ENCODE results near the gene MLLT3.

The MLLT3 gene

DNA sequence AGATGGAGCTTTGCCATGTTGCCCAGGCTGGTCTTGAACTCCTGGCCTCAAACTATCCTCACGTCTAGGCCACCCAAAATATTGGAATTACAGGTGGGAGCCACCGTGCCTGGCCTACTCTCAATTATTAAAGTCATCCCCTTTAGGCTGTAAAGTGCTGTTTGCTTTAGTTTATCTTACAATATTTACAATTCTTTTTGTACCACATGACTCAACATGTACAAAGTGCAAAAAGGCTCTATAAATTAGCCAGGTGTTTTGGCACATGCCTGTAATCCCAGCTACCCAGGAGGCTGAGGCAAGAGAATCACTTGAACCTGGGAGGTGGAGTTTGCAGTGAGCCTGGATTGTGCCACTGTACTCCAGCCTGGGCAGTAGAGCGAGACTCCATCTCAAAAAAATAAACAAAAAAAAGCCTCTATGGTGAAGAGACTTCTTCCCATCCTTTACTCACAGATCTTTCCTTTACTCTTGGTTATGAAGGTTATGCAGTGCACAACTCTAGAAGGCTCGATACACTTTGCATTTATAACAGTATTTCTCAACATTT is 28.5 kb upstream of the MLLT3 start:
- 100% methylated on average over 1 of the region's 4 CpGs for WGBS, 2 experiments (ENCODE audit: insufficient coverage in 2 of 2)
- no peaks in the 10 kb centered on the region for H3K9me3 ChIP-seq (ENCODE audit: control insufficient read depth, low read length)
- no peaks in the 10 kb centered on the region for H3K36me3 ChIP-seq (ENCODE audit: control insufficient read depth, insufficient read depth, low read length)
- no peak overlapping the region for H3K4me3 ChIP-seq (ENCODE audit: extremely low read depth, insufficient read depth, low read length, poor library complexity, severe bottlenecking)
- H3K27ac ChIP-seq (ENCODE audit: low read depth, low read length, severe bottlenecking): no peak overlapping the region
- H3K4me1 ChIP-seq (ENCODE audit: control insufficient read depth, insufficient read depth, low read length, poor library complexity, severe bottlenecking): no peaks in the 10 kb centered on the region

DNA sequence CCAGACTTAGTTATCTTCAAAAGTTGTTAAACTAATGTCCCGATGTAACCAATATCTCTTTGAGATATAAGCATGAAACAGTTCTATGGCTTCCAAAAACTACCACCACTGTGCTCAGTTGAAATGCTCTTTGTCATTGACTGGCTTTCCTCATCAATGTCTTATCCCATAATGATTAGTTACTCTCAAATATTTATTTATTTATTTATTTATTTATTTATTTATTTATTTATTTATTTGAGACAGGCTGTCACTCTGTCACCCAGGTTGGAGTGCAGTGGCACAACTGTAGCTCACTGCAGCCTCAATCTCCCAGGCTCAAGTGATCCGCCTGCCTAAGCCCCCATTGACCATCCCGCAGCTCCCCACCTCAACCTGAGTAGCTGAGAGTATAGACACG is 28.0 kb upstream of the MLLT3 start:
- no peaks in the 10 kb centered on the region for H3K36me3 ChIP-seq (ENCODE audit: control insufficient read depth, insufficient read depth, low read length)
- 93 to 95% methylated on average over 2 of the region's 4 CpGs for WGBS, 2 experiments (ENCODE audit: insufficient coverage in 2 of 2)

DNA sequence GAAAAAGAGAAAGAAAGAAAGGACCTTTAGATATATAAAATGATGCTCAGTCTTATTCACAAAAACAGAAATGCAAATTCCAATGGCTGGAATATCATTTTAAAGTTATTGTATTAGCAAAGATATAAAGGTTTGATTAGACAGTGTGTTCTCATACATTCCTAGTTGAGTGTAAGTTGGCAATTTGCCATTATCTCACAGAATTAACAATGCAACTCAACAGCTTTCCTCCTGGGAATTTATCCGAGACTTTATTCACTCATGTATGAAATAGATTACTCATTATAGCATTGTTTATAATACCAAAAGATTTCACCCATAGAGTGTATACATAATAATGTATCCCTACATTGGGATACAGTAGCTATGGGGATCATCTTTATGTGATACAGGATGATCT is 27.1 kb upstream of the MLLT3 start:
- no peak overlapping the region for H3K27ac ChIP-seq (ENCODE audit: low read depth, low read length, severe bottlenecking)
- H3K9me3 ChIP-seq (ENCODE audit: control insufficient read depth, low read length): no peaks in the 10 kb centered on the region
- no CpG with 5 or more reads among the region's 1 CpG for WGBS, 2 experiments (ENCODE audit: insufficient coverage in 2 of 2)
- no peak overlapping the region for H3K4me3 ChIP-seq (ENCODE audit: extremely low read depth, insufficient read depth, low read length, poor library complexity, severe bottlenecking)
- no peaks in the 10 kb centered on the region for H3K36me3 ChIP-seq (ENCODE audit: control insufficient read depth, insufficient read depth, low read length)
- H3K4me1 ChIP-seq (ENCODE audit: control insufficient read depth, insufficient read depth, low read length, poor library complexity, severe bottlenecking): no peaks in the 10 kb centered on the region

More for the DNA sequence above, 28.0 kb upstream of the MLLT3 start:
- H3K4me3 ChIP-seq (ENCODE audit: extremely low read depth, insufficient read depth, low read length, poor library complexity, severe bottlenecking): no peak overlapping the region
- H3K4me1 ChIP-seq (ENCODE audit: control insufficient read depth, insufficient read depth, low read length, poor library complexity, severe bottlenecking): no peaks in the 10 kb centered on the region
- H3K27ac ChIP-seq (ENCODE audit: low read depth, low read length, severe bottlenecking): no peak overlapping the region
- no peaks in the 10 kb centered on the region for H3K9me3 ChIP-seq (ENCODE audit: control insufficient read depth, low read length)

DNA sequence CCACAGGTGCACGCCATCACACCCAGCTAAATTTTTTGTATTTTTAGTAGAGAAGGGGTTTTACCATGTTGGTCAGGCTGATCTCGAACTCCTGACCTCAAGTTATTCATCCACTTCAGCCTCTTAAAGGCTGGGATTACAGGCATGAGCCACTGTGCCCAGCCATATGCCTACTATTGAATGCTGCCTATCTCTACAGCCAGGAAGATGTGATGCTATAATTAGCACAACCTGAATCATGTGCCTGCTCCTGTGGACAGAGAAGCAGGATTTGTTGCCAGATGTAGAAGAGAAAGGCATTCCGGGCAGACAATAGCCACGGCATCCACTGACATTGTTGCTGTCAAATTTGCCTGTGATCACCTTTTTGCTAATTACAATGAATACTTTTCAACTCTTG is 24.4 kb upstream of the MLLT3 start:
- no peaks in the 10 kb centered on the region for H3K9me3 ChIP-seq (ENCODE audit: control insufficient read depth, low read length)
- H3K4me1 ChIP-seq (ENCODE audit: control insufficient read depth, insufficient read depth, low read length, poor library complexity, severe bottlenecking): no peaks in the 10 kb centered on the region
- WGBS, 2 experiments (ENCODE audit: insufficient coverage in 2 of 2): 100% methylated on average over 1 of the region's 4 CpGs; no CpG with 5 or more reads in 1 of the 2 experiments
- no peak overlapping the region for H3K27ac ChIP-seq (ENCODE audit: low read depth, low read length, severe bottlenecking)
- H3K4me3 ChIP-seq (ENCODE audit: extremely low read depth, insufficient read depth, low read length, poor library complexity, severe bottlenecking): no peak overlapping the region
- H3K36me3 ChIP-seq (ENCODE audit: control insufficient read depth, insufficient read depth, low read length): no peaks in the 10 kb centered on the region

DNA sequence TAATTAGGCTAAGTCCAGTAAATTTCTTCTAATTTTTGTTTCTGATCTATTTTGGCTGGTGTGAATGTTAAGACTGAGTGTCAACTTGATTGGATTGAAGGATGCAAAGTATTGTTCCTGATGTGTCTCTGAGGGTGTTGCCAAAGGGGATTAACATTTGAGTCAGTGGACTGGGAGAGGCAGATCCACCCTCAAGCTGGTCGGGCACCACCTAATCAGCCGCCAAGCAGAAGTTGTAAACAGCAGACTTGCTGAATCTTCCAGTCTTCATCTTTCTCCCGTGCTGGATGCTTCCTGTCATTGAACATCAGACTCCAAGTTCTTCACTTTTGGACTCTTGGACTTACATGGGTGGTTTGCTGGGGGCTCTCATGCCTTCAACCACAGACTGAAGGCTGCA is 21.4 kb upstream of the MLLT3 start:
- 82 to 93% methylated on average over 3 of the region's 3 CpGs for WGBS, 2 experiments (ENCODE audit: insufficient coverage in 2 of 2)
- H3K36me3 ChIP-seq (ENCODE audit: control insufficient read depth, insufficient read depth, low read length): no peaks in the 10 kb centered on the region
- no peaks in the 10 kb centered on the region for H3K9me3 ChIP-seq (ENCODE audit: control insufficient read depth, low read length)
- no peak overlapping the region for H3K4me3 ChIP-seq (ENCODE audit: extremely low read depth, insufficient read depth, low read length, poor library complexity, severe bottlenecking)
- no peaks in the 10 kb centered on the region for H3K4me1 ChIP-seq (ENCODE audit: control insufficient read depth, insufficient read depth, low read length, poor library complexity, severe bottlenecking)
- H3K27ac ChIP-seq (ENCODE audit: low read depth, low read length, severe bottlenecking): no peak overlapping the region

DNA sequence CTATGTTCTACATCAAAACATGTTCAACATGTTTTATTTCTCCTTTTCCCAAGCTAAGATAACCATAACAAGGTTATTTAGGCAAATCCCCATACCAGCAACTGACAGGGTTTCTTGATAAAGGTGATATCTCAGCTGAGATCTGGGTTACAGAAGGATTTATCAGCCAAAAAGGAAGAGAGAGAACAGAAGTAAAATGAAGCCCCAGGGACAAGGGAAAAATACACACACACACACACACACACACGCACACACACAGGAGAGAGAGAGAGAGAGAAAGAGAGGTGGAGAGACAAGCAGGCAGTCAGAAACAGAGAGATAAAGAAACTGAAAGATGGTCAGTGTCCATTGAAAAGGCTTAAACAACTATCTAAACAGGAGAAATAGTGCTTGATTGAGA is 19.7 kb upstream of the MLLT3 start:
- Histone ChIP-seq H3K27ac (ENCODE audit: low read depth, low read length, severe bottlenecking) (no peak overlapping the region), H3K4me3 (ENCODE audit: extremely low read depth, insufficient read depth, low read length, poor library complexity, severe bottlenecking) (no peak overlapping the region), H3K9me3 (ENCODE audit: control insufficient read depth, low read length) (no peaks in the 10 kb centered on the region), H3K36me3 (ENCODE audit: control insufficient read depth, insufficient read depth, low read length) (no peaks in the 10 kb centered on the region), H3K4me1 (ENCODE audit: control insufficient read depth, insufficient read depth, low read length, poor library complexity, severe bottlenecking) (no peaks in the 10 kb centered on the region)
- WGBS, 2 experiments (ENCODE audit: insufficient coverage in 2 of 2): no CpG with 5 or more reads among the region's 1 CpG

DNA sequence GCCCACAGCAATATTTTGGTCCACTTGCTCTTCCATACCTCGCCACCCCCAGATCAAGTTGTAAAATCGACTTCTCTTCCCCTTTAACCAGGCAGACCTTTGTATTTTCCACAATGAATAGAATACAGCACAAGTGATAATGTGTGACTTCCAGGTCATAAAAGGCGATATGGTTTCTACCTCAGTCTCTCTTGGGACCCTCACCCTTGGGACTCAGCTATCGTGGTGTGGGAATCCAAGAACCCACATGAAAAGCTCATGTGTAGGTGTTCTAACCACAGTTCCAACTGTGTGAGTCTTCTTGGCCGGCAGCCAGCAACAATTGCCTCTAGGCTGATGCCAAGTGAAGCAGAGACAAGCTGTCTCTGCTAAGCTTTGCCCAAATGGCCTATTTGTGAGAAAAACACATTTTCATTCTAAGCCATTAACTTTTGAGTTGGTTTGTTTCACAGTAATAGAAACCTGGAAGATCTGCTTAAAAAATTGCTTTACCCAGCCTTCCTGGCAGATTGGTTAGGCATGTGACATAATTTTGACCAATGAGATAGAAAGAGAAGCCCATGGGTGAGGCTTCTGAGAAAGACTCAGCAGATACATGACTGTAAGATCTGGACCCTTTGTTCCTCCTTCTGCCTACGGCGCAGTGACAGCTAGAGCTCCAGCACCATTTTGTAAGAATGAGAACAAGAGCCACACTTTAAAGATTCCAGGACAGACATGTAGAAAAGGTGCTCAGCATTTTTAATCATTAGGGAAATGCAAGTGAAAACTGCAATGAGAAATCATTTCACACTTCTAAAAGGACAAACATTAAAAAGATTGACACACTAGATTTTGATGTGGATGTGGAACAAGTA is 18.3 kb upstream of the MLLT3 start:
- Histone ChIP-seq H3K9me3 (ENCODE audit: control insufficient read depth, low read length) (no peaks in the 10 kb centered on the region), H3K4me3 (ENCODE audit: extremely low read depth, insufficient read depth, low read length, poor library complexity, severe bottlenecking) (no peak overlapping the region), H3K27ac (ENCODE audit: low read depth, low read length, severe bottlenecking) (no peak overlapping the region), H3K4me1 (ENCODE audit: control insufficient read depth, insufficient read depth, low read length, poor library complexity, severe bottlenecking) (peaks cover 8% of the 10 kb centered on the region), H3K36me3 (ENCODE audit: control insufficient read depth, insufficient read depth, low read length) (no peaks in the 10 kb centered on the region)
- 95 to 97% methylated on average over 4 to 5 of the region's 7 CpGs for WGBS, 2 experiments (ENCODE audit: insufficient coverage in 2 of 2)

DNA sequence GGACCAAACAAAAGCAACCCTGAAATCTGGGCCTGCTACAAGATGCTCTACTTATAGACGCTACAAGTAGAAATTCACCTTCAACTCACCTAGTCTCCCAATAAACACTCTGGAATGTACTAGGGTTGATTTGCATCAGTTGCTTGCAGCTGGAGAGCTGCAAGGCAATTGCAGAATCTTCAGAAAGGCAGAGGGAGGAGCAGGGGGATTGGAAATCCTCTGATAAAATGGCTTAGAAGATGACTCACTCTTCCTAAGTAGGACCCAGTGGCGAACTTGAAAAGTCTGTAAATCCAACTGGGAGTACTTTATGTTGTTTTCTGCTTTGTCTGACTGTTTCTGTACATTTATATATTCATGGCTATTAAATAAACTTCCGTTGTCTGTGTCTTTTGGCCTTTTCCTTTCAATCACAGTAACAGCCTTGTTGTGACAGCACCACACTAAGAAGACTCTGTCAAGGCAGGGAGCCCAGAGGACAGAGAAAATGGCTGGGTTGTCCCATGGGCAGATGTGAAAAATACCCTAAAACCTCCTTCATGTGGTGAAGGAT is 14.7 kb upstream of the MLLT3 start:
- WGBS, 2 experiments (ENCODE audit: insufficient coverage in 2 of 2): 60% methylated on average over 1 of the region's 3 CpGs; no CpG with 5 or more reads in 1 of the 2 experiments
- no peaks in the 10 kb centered on the region for H3K36me3 ChIP-seq (ENCODE audit: control insufficient read depth, insufficient read depth, low read length)
- H3K27ac ChIP-seq (ENCODE audit: low read depth, low read length, severe bottlenecking): peak overlapping the region; percentile 23
- peaks cover 8% of the 10 kb centered on the region for H3K4me1 ChIP-seq (ENCODE audit: control insufficient read depth, insufficient read depth, low read length, poor library complexity, severe bottlenecking)
- no peak overlapping the region for H3K4me3 ChIP-seq (ENCODE audit: extremely low read depth, insufficient read depth, low read length, poor library complexity, severe bottlenecking)
- no peaks in the 10 kb centered on the region for H3K9me3 ChIP-seq (ENCODE audit: control insufficient read depth, low read length)

DNA sequence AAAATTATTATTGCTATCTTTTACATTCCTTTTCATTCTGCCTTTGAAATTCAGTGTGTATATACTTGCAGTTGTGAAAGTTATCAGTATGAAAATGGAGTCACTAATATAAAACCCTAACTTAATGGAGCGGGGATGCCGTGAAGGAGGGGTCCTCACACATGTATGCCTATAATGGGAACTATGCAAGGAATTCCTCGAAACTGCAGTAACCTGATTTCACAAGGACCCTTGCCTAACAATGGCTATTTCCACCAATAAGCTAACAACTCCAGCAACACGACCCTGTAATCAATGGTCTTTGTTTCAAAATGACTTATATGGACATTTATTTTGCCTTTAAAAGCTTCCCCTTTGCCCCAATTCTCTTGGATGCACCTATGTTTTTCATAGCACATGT is 12.6 kb upstream of the MLLT3 start:
- Histone ChIP-seq H3K27ac (ENCODE audit: low read depth, low read length, severe bottlenecking) (no peak overlapping the region), H3K4me3 (ENCODE audit: extremely low read depth, insufficient read depth, low read length, poor library complexity, severe bottlenecking) (no peak overlapping the region), H3K4me1 (ENCODE audit: control insufficient read depth, insufficient read depth, low read length, poor library complexity, severe bottlenecking) (peaks cover 8% of the 10 kb centered on the region), H3K36me3 (ENCODE audit: control insufficient read depth, insufficient read depth, low read length) (no peaks in the 10 kb centered on the region), H3K9me3 (ENCODE audit: control insufficient read depth, low read length) (no peaks in the 10 kb centered on the region)
- 100% methylated on average over 1 of the region's 4 CpGs; no CpG with 5 or more reads in 1 of the 2 experiments for WGBS, 2 experiments (ENCODE audit: insufficient coverage in 2 of 2)

DNA sequence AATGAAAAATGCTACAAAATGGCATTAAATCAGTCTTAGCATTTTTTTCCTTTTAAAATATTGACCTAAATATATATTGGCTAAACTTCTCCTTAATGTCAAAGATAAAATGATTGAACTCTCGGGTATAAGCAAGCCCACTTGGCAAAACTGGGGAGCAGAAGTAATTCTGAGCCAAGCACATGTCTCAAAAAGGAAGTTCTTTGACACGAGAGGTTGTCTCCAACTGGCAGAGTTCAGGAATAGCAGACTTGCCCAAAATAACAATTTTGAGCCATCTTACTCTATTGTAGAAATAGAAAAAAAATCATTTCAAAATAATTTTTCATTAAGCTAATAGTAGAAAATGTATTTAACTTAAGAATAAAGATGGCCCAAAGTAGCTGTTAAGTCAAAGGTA is 10.4 kb upstream of the MLLT3 start:
- H3K9me3 ChIP-seq (ENCODE audit: control insufficient read depth, low read length): no peaks in the 10 kb centered on the region
- peaks cover 8% of the 10 kb centered on the region for H3K4me1 ChIP-seq (ENCODE audit: control insufficient read depth, insufficient read depth, low read length, poor library complexity, severe bottlenecking)
- no peak overlapping the region for H3K4me3 ChIP-seq (ENCODE audit: extremely low read depth, insufficient read depth, low read length, poor library complexity, severe bottlenecking)
- 86 to 100% methylated on average over 1 to 2 of the region's 2 CpGs for WGBS, 2 experiments (ENCODE audit: insufficient coverage in 2 of 2)
- H3K36me3 ChIP-seq (ENCODE audit: control insufficient read depth, insufficient read depth, low read length): no peaks in the 10 kb centered on the region
- H3K27ac ChIP-seq (ENCODE audit: low read depth, low read length, severe bottlenecking): no peak overlapping the region

Data from mesodermal cell (in vitro differentiated cells).